SK-N-MC (cell line): ENCODE data around the gene SERPINI2.

Experiments
- EZH2 ChIP-seq: fragments of 200-600 bp; sonication (generic); IDR thresholded peaks from one replicate; pipeline ENCODE4 v1.6.1; 2017; ENCODE audit warnings: antibody characterized with exemption
- POLR2AphosphoS5 ChIP-seq: IDR thresholded peaks from 2 replicates; pipeline ENCODE4 v1.6.1; 2012; ENCODE audit warnings: mild to moderate bottlenecking, low read depth, low read length, borderline replicate concordance

GRCh38 chr3:167521006-167521355 is 47.1 kb upstream of the SERPINI2 start:
- no peak for TF ChIP-seq EZH2
- TF ChIP-seq POLR2AphosphoS5 = no peak
